H9 (cell line): ENCODE measurements around the gene CNTFR. TPM values are rescaled to one million over a fixed set of nuclear protein-coding genes. Genes with fewer than 3 reads are reported as not detected.

ENCODE experiments used
- DNase-seq: peaks from one replicate; pipeline ENCODE4 v3.0.0-alpha.2; 2017
- H2AFZ ChIP-seq: one replicate; pipeline ENCODE4 v1.6.1; 2013; ENCODE audit warnings: mild to moderate bottlenecking, low read length, control low read depth, moderate library complexity
- H2AK5ac ChIP-seq: 2 replicates; pipeline ENCODE4 v1.6.1; 2013; ENCODE audit warnings: low read length, control low read depth, mixed read lengths; ENCODE audit not compliant: insufficient read length
- H2BK120ac ChIP-seq: one replicate; pipeline ENCODE4 v1.6.1; 2013; ENCODE audit warnings: low read depth, mild to moderate bottlenecking, low read length, control low read depth, inconsistent platforms; ENCODE audit not compliant: poor library complexity, severe bottlenecking
- H2BK12ac ChIP-seq: 2 replicates; pipeline ENCODE4 v1.6.1; 2013; ENCODE audit warnings: low read length, control low read depth, mixed read lengths, low read depth; ENCODE audit not compliant: insufficient read length
- H2BK15ac ChIP-seq: 2 replicates; pipeline ENCODE4 v1.6.1; 2013; ENCODE audit warnings: low read depth, low read length, control low read depth
- H2BK20ac ChIP-seq: one replicate; pipeline ENCODE4 v1.6.1; 2013; ENCODE audit warnings: low read depth, mild to moderate bottlenecking, low read length, control low read depth, inconsistent platforms; ENCODE audit not compliant: poor library complexity, severe bottlenecking
- H2BK5ac ChIP-seq: 2 replicates; pipeline ENCODE4 v1.6.1; 2013; ENCODE audit warnings: low read length, control low read depth, mixed read lengths; ENCODE audit not compliant: insufficient read length
- H3K14ac ChIP-seq: 2 replicates; pipeline ENCODE4 v1.6.1; 2013; ENCODE audit warnings: low read length, control low read depth; ENCODE audit not compliant: insufficient read depth
- H3K18ac ChIP-seq: 2 replicates; pipeline ENCODE4 v1.6.1; 2013; ENCODE audit warnings: low read depth, mild to moderate bottlenecking, mixed read lengths, low read length, control low read depth; ENCODE audit not compliant: insufficient read length
- H3K23ac ChIP-seq: 2 replicates; pipeline ENCODE4 v1.6.1; 2013; ENCODE audit warnings: low read length, control low read depth, mixed read lengths, low read depth; ENCODE audit not compliant: insufficient read length
- H3K23me2 ChIP-seq: 2 replicates; pipeline ENCODE4 v1.6.1; 2013; ENCODE audit warnings: low read depth, mild to moderate bottlenecking, mixed read lengths, low read length, control low read depth; ENCODE audit not compliant: insufficient read length, poor library complexity, severe bottlenecking
- H3K27ac ChIP-seq: 2 replicates; pipeline ENCODE4 v1.5.1; 2013; ENCODE audit warnings: low read length, control low read depth, mixed read lengths, low read depth; ENCODE audit not compliant: insufficient read length
- H3K27me3 ChIP-seq: 2 replicates; pipeline ENCODE4 v1.6.1; 2013; ENCODE audit warnings: low read length, control low read depth, inconsistent platforms; ENCODE audit not compliant: insufficient read depth
- H3K4ac ChIP-seq: 2 replicates; pipeline ENCODE4 v1.6.1; 2013; ENCODE audit warnings: low read depth, mild to moderate bottlenecking, control low read depth, inconsistent platforms, low read length, moderate library complexity
- H3K4me1 ChIP-seq: 2 replicates; pipeline ENCODE4 v1.6.1; 2013; ENCODE audit warnings: low read length, control low read depth, inconsistent platforms; ENCODE audit not compliant: insufficient read depth
- H3K4me2 ChIP-seq: 2 replicates; pipeline ENCODE4 v1.6.1; 2013; ENCODE audit warnings: low read length, control low read depth, mixed read lengths; ENCODE audit not compliant: insufficient read length, insufficient read depth
- H3K56ac ChIP-seq: 2 replicates; pipeline ENCODE4 v1.6.1; 2013; ENCODE audit warnings: low read depth, mild to moderate bottlenecking, mixed read lengths, low read length, control low read depth; ENCODE audit not compliant: insufficient read length
- H3K79me1 ChIP-seq: 2 replicates; pipeline ENCODE4 v1.6.1; 2013; ENCODE audit warnings: low read depth, mild to moderate bottlenecking, moderate library complexity, low read length, control low read depth, inconsistent platforms; ENCODE audit not compliant: insufficient read depth, poor library complexity, severe bottlenecking
- H3K79me2 ChIP-seq: 2 replicates; pipeline ENCODE4 v1.6.1; 2013; ENCODE audit warnings: low read length, control low read depth, inconsistent platforms; ENCODE audit not compliant: insufficient read depth
- H3K9ac ChIP-seq: 2 replicates; pipeline ENCODE4 v1.6.1; 2013; ENCODE audit warnings: low read length, control low read depth, mixed read lengths; ENCODE audit not compliant: insufficient read length; ENCODE audit errors: extremely low read depth
- H3K9me3 ChIP-seq: one replicate; pipeline ENCODE4 v1.6.1; 2013; ENCODE audit warnings: low read depth, low read length, inconsistent platforms; ENCODE audit not compliant: control insufficient read depth
- H3T11ph ChIP-seq: one replicate; pipeline ENCODE4 v1.6.1; 2013; ENCODE audit warnings: mild to moderate bottlenecking, low read length, control low read depth, inconsistent platforms
- H4K20me1 ChIP-seq: one replicate; pipeline ENCODE4 v1.6.1; 2013; ENCODE audit not compliant: control insufficient read depth, insufficient read length, insufficient read depth
- H4K5ac ChIP-seq: 2 replicates; pipeline ENCODE4 v1.6.1; 2013; ENCODE audit warnings: low read depth, mild to moderate bottlenecking, mixed read lengths, low read length, control low read depth; ENCODE audit not compliant: insufficient read length
- H4K8ac ChIP-seq: replicated peaks from 2 replicates; pipeline ENCODE4 v1.6.1; 2013; ENCODE audit warnings: low read length, control low read depth, mixed read lengths, low read depth; ENCODE audit not compliant: insufficient read length
- H4K91ac ChIP-seq: 2 replicates; pipeline ENCODE4 v1.6.1; 2013; ENCODE audit warnings: low read depth, mild to moderate bottlenecking, moderate library complexity, mixed read lengths, low read length, control low read depth; ENCODE audit not compliant: insufficient read length
- H3K27ac Mint-ChIP-seq, 3 experiments: 2 replicates in 2 of 3; 3 replicates in 1 of 3; pipeline ENCODE4 v1.8.0; 2020 to 2021; ENCODE audit warnings: mixed read lengths in 3 of 3, mild to moderate bottlenecking in 1 of 3, moderate library complexity in 1 of 3
- H3K27me3 Mint-ChIP-seq: 2 replicates; pipeline ENCODE4 v1.8.0; 2021; ENCODE audit warnings: low read depth, mild to moderate bottlenecking, moderate library complexity, mixed read lengths
- H3K36me3 Mint-ChIP-seq, 3 experiments: 2 replicates in 2 of 3; 3 replicates in 1 of 3; pipeline ENCODE4 v1.8.0; 2020 to 2021; ENCODE audit warnings: low read depth in 3 of 3, mixed read lengths in 3 of 3; ENCODE audit not compliant: insufficient read depth in 1 of 3
- H3K4me1 Mint-ChIP-seq, 2 experiments: 2 replicates each; pipeline ENCODE4 v1.8.0; 2020; ENCODE audit warnings: mixed read lengths in 2 of 2
- H3K4me3 Mint-ChIP-seq, 2 experiments: 2 replicates in 1 of 2; 3 replicates in 1 of 2; pipeline ENCODE4 v1.8.0; 2020 to 2021; ENCODE audit warnings: mild to moderate bottlenecking in 2 of 2, mixed read lengths in 2 of 2, moderate library complexity in 1 of 2
- H3K9me3 Mint-ChIP-seq, 2 experiments: 2 replicates in 1 of 2; 3 replicates in 1 of 2; pipeline ENCODE4 v1.8.0; 2020; ENCODE audit warnings: mild to moderate bottlenecking in 2 of 2, mixed read lengths in 2 of 2, moderate library complexity in 1 of 2
- WGBS: extraction: QIAGEN DNeasy Blood & Tissue Kit; methylation state at CpG from one replicate; pipeline ENCODE4 v1.1.7; 2013; ENCODE audit warnings: missing lambda C conversion rate, low lambda C conversion rate, mixed read lengths; ENCODE audit not compliant: insufficient read length; ENCODE audit errors: extremely low coverage; 5-methylcytosine and 5-hydroxymethylcytosine counted together
- total RNA-seq: library from RNA; stranded (reverse); gene quantifications from 2 replicates; pipeline ENCODE4 v1.2.1, GENCODE V29; 2021
- TF ChIP-seq, protein P1 (sequence below): fragments of 200-600 bp; sonication (generic); conservative IDR thresholded peaks from 3 replicates; pipeline ENCODE4 v1.8.0; 2021; ENCODE audit warnings: antibody characterized with exemption, mild to moderate bottlenecking

The CNTFR gene
- total RNA-seq, 1 experiment from 2014 or later = 0.55 TPM

DNA sequence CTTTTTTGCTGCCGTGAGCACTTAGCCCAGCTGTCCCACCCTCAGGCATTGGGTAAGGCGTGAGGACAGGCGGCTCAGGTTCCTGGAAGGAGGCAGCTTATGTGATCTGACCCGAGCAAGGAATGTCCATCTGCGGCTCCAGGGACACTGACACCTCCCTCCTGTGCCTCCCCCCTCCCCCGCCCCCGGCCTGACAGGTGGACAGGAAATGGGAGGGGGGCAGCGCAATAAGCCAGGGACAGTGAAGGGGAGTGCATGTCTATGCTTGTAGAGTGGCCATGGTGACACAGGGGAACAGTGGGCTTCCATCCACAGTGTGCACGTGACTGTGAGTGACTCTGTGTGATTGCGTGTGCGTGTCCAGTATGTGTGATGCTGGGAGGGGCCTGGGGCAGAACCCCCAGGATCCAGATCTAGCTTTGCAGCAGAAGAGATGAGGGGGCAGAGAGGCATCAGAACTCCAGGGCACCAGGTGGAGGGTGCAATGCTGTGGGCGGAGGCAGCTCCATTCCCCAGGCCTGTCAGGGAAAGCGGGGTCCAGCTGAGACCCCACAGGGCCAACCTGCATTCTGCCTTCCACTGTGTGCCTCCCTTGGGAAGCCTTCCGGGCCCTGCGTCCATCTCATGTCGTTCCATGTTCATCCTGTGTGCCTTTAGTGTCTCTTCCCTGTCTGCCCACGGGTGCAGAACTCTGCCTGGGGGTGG, 30.5 kb downstream of the CNTFR start:
- Histone ChIP-seq H2BK20ac (no peak overlapping the region), H2BK120ac (no peak overlapping the region), H4K20me1 (no peaks in the 10 kb centered on the region), H4K5ac (no peak overlapping the region), H2AK5ac (no peak overlapping the region), H3K9me3 (no peaks in the 10 kb centered on the region), H3T11ph (no peak overlapping the region), H3K79me1 (no peaks in the 10 kb centered on the region), H2BK5ac (no peak overlapping the region), H3K79me2 (no peaks in the 10 kb centered on the region), H3K4me1 (peaks cover 13% of the 10 kb centered on the region; the same call in 1 of the 2 replicates), H3K14ac (peak overlapping the region; percentile 17; the same call in 1 of the 2 replicates), H3K27me3 (no peaks in the 10 kb centered on the region), H3K56ac (no peak overlapping the region), H3K9ac (no peak overlapping the region), H3K18ac (no peak overlapping the region), H2AFZ (no peak overlapping the region), H3K27ac (no peak overlapping the region), H4K91ac (no peak overlapping the region), H3K23ac (no peak overlapping the region), H2BK15ac (no peak overlapping the region), H2BK12ac (no peak overlapping the region), H3K4me2 (no peak overlapping the region), H3K23me2 (no peaks in the 10 kb centered on the region), H3K4ac (no peak overlapping the region), H4K8ac (no peak overlapping the region)
- no CpG with 5 or more reads among the region's 17 CpGs for WGBS
- peaks cover 0 to 2% of the 10 kb centered on the region in 2 experiments; a peak in 1 of 5 replicates for H3K9me3 Mint-ChIP-seq
- TF ChIP-seq, protein P1, sequence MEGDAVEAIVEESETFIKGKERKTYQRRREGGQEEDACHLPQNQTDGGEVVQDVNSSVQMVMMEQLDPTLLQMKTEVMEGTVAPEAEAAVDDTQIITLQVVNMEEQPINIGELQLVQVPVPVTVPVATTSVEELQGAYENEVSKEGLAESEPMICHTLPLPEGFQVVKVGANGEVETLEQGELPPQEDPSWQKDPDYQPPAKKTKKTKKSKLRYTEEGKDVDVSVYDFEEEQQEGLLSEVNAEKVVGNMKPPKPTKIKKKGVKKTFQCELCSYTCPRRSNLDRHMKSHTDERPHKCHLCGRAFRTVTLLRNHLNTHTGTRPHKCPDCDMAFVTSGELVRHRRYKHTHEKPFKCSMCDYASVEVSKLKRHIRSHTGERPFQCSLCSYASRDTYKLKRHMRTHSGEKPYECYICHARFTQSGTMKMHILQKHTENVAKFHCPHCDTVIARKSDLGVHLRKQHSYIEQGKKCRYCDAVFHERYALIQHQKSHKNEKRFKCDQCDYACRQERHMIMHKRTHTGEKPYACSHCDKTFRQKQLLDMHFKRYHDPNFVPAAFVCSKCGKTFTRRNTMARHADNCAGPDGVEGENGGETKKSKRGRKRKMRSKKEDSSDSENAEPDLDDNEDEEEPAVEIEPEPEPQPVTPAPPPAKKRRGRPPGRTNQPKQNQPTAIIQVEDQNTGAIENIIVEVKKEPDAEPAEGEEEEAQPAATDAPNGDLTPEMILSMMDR = no peak
- no peaks in the 10 kb centered on the region for H3K36me3 Mint-ChIP-seq
- no peak overlapping the region; a peak in 1 of 5 replicates for H3K4me3 Mint-ChIP-seq
- peaks cover 19% of the 10 kb centered on the region for H3K27me3 Mint-ChIP-seq
- peaks cover 40 to 43% of the 10 kb centered on the region in 2 experiments for H3K4me1 Mint-ChIP-seq
- DNase-seq = no peak
- peak overlapping the region in 1 of 3 experiments; percentile 74; a peak in 1 of 7 replicates for H3K27ac Mint-ChIP-seq
